ENCODE data around the gene TFCP2.
"Not testable (repeated sequence)": the region's sequence is repeated elsewhere in the genome, so short reads cannot be mapped to it uniquely, and the experiment has no call there.

TFCP2 gene, protein sequence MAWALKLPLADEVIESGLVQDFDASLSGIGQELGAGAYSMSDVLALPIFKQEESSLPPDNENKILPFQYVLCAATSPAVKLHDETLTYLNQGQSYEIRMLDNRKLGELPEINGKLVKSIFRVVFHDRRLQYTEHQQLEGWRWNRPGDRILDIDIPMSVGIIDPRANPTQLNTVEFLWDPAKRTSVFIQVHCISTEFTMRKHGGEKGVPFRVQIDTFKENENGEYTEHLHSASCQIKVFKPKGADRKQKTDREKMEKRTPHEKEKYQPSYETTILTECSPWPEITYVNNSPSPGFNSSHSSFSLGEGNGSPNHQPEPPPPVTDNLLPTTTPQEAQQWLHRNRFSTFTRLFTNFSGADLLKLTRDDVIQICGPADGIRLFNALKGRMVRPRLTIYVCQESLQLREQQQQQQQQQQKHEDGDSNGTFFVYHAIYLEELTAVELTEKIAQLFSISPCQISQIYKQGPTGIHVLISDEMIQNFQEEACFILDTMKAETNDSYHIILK

DNA sequence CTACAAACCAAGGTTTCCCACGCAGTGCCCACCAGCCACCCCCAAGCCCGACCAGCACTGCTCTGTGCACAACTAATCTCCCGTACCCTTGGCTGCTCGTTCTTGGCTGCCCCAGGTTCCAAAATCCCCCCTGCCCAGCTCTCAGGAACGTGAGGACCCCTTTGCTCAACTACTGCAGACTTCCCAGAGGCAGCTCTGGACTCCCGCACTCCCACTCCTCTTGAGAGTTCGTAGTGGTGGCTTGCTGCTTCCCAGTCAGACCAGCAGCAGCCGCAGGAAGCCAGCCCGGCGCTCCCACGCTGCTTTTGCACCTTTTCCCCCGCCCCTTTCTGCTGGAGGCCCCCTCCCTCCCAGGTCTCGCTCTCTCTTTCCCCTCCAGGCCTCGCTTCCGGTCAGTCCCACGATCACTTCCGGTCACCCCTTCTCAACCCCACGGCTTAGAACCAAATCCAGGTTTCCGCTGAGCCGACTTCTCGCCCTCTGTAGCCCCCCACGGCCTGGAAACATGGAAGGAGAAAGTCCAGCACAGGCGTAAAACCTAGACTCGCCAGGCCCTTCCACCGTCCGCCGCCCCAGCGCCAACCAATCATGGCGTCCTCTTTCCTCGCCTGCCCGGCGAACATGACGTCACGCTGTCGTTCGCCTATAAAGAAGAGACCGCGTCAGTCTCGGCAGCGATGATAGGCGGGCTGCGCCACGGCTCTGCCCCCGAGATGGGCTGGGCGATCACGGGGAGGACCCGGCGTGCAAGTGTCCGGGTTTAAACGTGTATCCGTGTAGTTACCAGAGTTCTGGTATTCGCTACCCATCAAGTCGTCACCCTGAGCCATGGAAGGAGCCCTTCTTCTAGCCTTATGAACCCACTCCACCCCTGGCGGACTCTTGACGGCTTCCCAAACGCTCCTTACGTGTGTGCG lies at the start of gene TFCP2:
TFCP2 (minus strand) TSS at position 621 of the 917 bp plus-strand sequence. CDS start 713 bp downstream, outside the sequence.
- peak; percentile 72 for DNase-seq

DNA sequence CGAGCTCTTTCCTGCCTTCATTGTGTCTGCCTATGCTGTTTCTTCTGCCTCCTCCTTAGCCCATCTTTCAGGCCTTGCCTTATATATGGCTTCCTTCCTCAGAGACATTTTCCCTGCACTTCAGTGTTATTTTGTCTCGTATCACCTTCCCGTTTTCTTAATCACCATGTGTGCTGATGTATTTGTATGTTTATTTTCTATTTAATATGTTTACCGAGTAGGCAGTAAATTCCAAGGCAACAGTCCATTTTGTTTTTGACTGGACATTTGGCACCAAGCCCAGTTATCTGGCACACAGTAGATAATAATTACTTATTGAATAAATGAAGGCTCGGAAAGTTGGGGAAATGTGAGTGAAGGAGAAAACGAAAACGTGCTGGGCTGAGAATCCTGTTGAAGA lies 49.5 kb upstream of the TFCP2 start:
- peak; percentile 14 for DNase-seq

DNA sequence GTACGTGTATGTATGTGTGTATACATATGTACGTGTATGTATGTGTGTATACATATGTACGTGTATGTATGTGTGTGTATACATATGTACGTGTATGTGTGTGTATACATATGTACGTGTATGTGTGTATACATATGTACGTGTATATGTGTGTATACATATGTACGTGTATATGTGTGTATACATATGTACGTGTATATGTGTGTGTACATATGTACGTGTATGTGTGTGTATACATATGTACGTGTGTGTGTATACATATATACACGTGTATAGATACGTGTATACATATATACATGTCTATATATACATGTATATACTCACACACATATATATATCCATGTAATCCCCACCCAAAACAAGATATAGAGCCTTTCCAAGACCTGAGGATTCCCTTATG lies 46.9 kb upstream of the TFCP2 start:
- DNase-seq, result not testable (repeated sequence)

DNA sequence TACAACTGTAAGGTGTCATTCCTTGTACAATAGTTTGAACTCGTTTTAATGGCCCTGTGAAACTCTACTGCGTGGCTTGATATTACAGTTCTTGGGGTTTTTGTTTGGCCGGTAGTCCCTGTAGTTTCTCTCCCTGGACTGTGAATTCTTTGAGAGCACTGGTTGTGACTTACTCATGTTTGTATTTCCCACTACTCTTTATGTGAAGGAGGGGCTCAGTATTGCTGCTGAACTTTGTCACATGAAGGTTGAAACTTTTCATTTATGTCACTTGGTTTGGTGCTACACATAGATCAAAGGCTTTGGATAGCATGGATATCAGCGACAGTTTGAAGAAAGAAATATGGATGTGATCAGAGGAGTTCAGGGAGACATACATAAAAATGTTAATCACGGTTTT lies 46.4 kb upstream of the TFCP2 start:
- no peak for DNase-seq

DNA sequence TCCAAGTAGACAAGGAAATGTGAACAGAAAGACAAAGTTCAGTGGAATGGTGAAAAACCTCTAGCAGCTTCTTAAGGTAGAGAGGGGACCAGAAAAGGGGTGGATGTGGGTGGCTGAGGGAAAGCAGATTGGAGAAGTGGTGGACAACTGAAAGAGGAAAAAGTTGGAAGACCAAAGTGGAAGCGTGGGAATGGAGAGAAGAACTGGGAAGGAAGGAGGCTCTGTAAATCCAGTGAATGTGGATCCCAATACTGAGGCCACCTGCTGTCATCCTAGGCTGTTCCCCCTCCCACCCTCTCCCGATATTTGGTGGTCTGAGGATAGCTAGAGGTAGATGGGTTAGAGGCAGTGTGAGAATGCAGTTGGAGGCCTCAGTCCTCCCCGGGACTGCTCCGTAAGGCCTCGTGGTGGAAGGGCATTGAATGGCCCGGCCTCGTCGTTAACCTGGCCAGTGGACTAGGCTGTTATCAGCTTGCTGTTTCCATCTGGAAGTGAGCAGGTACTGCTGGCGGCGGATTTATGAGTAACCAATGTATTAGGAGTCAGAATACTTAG lies 45.7 kb upstream of the TFCP2 start:
- DNase-seq, result no peak

DNA sequence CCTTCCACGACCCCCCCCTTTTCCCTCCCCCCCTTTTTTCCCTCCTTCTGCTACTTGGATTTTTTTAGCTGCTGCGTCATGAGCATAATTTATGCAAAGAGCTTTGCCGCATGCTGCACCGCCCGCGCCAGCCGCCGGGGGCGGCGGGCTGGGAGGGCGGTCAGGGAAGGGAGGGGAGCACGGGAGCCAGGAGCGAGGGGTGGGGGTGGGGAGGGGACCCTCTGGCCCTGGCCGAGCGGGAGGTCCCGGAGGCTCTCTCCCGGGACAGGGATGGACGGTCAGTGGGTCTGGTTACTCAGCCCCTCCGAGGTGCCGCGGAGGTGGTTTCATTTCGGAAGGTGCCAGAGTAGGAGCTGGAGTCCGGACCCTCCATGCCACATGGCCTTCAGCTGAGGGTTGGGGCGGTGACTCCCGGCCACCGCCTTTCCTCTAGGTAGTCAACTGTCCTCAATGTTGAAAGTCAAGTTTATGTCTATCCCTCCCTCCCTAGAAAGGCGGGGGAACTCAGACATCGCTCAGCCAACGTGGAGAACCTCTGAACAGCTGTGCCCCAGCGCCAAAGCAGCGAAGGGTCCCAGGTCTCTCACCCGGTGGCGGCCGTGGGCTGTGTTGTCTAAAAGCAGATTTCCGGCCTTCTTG lies 45.2 kb upstream of the TFCP2 start, which contains the start of gene POU6F1:
POU6F1 (minus strand) TSS at position 95 of the 639 bp plus-strand sequence. CDS start 11,226 bp downstream, outside the sequence.
- DNase-seq, result peak; percentile 23

DNA sequence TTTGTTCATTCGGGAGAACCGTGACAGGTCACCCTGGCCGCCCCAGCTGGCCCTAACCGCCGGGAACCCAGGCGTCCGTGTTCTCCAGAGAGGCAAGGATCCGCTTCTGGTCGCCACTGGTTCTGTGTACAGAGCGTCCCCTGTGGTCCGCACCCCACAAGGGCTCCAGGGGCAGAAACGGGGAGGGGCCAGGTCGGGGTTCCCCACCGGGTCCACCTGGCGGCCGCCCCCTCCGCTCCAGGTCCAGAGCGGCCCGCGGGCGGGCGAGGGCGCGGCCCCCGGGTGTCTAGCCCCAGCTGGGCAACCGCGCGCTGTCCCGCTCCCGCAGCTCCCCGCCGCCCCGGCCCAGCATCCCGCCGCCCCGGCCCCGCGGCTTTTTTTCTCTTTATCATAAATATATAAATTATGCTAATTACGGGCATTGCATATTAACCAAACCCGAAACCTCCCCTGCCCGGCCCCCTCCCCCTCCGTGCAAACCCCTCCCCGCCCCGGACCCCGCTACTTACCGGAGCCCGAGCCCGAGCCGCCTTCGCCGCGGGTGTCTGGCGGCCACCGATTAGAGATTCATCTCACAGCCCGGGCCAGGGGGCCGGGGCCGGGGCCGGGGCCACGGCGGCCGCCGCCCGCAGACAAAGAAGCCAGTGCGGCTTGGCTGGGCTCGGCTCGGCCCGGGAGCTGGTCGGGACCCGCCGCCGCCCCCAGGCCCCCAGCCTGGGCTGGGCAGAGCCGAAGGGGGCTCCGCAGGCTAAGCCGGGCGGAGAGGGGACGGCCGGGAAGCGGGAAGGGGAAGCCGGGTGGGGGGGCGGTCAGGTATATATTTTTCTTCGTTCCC lies 44.4 kb upstream of the TFCP2 start:
- no peak for DNase-seq

DNA sequence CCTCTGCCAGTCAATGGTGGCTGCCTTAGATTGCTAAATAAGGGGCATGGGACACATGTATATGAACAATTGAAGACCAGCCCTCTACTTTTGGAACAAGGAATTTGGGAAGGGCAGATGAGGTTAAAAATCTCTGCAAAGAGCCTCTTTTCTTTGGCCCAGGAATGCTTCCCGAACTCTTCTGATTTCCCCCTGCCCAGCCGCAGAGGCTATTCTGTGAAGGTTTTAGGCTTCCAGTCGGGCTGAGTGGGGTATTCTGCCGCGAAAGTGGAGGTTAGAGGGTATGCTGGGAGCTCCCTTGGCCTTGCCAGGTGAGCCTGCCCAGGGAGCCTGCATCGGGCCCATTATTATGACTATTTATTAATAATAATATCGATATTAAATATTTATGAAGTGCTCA lies 43.7 kb upstream of the TFCP2 start:
- DNase-seq, result no peak

DNA sequence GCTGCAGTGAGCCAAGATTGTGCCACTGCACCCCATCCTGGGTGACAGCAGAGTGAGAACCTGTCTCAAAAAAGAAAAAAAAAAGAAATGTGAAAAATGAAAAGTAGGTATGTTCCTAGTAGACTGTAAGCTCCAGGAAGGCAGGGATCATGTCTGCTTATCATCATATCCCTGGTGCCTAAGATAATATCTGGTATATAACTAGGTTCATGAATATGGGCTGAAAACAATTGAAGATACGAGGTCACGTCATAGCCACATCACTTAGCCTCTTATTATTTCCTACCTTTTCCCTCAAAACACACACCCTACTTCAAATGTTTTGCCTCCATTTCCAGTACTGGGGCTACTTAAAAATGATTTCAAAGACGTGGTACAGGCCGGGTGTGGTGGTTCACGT lies 42.0 kb upstream of the TFCP2 start:
- no peak for DNase-seq

DNA sequence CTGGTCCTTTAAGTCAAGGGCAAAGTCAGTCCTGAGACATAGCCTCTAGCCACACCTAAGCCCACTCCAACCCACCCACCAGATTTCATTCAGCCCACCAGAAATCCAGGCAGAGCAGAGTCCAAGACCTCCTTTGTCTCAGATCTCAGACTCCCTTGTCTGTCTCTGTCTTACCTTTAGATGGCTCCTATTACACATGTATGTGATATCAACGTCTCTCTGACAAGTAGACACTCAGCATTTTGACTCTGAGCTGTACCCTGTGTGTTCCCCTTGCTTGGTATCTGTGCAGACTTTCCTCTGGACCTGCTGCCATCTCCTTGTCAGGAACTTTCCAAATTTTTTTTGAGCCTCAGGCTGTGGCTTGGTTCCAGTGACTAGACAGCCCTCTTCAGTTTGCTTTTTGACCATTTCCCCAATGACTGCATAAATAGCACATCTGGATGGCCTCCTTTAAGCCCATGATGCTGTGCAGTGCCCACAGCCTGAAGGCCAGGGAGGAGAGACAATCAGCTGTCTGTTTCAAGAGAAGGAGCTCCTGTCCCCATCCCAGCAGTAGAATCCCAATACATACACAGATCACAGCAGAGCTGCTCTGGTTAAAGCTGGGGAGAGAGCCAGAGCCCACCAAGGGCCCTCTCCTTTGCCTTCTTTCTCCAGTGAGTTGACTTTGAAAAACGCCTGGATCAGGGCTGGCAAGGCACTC lies 37.9 kb upstream of the TFCP2 start:
- DNase-seq, result no peak

DNA sequence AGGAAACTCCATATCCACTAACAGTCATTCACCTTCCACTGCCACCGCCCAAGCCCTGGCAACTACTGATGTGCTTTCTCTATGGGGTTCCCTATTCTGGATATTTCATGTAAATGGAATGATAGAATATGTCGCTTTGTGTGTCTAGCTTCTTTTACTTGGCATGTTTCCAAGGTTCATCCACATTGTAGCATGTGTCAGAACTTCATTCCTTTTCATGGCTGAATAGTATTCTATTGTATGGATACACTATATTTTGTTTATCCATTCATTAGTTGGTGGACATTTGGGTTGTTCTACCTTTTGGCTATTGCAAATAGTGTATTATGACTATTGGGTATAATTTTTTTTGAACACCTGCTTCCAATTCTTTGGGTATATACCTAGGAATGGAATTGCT lies 36.3 kb upstream of the TFCP2 start:
- no peak for DNase-seq

DNA sequence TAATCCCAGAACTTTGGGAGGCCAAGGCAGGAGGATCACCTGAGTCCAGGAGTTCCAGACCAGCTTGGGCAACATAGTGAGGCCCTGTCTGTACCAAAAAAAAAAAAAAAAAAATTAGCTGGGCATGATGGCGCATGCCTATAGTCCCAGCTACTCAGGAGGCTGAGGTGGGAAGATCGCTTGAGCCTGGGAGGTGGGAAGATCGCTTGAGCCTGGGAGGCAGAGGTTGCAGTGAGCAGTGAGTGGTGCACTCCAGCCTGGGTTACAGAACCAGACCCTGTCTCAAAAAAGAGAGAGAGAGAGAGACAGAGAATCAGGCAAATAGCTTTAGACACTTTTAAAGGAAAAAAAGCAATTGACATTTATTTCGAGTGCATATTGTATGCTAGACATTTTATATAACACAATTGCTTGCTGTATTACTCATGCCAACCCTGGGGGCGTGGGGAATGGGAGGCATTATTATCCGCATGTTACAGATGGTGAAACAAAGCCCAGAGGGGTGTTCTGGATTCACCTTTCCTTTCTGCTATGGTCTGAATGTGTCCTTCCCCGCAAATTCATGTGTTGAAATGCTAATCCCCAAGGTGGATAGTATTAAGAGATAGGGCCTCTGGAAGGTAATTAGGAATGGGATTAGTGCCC lies 35.2 kb upstream of the TFCP2 start:
- DNase-seq, result no peak

DNA sequence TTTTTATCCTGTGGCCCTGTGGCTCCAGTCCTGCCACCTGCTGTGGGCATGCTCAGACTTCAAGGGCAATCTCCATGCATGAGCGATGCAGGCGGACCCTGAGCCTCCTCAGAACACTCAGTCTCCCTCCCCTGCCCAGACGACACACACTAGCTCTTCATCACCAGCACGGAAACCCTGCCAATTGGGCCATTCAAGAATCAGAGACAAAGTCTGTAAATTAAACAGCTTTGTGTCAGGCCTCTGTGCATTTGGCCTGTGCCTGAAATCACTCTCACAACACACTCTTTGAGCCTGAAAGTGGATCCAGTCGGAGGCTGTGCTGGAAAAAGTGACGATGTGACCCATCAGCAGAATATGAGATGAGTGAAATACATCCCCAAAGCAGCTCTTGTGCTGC lies 32.4 kb upstream of the TFCP2 start:
- DNase-seq, result no peak

DNA sequence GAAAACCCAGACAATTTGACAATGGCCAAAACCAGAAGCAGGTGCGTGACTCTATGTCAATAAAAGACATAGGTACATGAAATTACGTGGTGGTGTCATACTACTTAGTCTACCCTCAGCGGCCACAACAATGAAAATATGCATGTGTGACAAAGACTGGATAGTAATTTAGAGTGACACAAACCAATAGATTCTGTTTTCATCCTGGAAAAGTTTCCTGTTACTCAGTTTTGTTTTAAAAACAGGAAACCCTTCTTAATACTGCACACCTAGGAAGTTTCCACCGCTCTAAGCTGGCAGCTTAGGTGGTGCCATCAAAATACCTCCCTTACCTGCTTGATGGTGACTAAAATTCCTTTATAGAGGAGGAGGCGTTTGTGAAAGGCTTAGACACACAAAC lies 29.8 kb upstream of the TFCP2 start:
- no peak for DNase-seq

DNA sequence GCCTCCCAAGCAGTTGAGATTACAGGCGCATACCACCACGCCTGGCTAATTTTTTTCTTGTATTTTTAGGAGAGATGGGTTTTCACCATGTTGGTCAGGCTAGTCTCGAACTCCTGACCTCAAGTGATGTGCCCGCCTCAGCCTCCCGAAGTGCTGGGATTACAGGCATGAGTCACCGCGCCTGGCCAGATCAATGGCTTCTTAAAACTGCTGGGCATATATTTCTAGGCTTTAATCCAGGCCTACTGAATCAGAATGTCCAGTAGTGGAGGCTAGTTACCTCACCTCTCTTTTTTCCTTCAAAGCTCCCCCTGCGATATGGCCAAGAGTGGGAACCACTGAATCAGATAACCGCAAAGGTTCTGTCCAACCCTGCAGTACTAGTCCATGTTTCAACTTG lies 27.9 kb upstream of the TFCP2 start:
- no peak for DNase-seq

DNA sequence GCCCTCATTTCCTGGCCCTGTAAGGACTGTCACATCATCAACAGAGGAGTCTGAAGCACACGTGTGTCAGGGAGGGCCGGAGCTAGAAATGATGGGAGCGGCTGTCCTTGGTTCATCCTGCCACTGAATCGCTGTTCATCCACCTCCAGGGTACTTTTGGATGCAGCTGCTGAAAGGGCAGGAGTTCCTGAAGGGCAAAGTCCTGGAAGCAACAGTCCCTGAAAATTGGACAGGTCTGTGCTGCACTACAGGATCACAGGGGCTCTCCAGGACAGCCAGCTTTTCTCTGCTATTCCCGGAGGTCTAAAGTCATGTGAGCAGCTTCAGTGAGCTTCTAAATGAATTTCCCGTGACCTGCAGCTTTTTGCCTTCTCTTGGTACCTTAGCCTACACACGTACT lies 27.2 kb upstream of the TFCP2 start:
- DNase-seq, result no peak

DNA sequence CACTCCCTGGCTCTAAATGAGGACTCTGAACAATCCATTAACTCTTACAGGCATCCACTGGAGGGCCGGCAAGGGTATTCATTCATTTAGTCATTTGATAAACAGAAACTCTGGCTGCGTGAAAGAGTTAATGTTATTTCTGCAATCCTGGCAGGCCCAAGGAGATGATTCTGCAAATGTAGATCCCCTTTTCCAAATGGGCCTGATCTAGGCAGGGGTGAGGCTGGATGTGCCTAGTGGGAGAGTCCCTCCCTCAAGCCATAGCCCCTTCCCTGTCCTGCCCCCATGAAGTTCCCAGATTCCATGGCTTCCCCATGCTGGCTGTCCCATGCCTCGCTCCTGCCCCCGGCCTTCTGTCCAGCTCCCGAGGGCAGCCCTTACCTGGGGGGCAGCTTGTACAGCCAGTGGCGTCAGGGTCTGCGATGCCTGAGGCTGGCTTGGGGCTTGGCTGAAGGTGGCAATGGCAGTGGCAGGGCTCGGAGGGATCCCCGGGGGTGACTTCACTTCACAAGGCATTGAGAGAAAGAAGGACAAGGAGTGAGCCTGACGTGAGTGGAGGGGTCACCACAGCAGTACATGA lies 26.5 kb upstream of the TFCP2 start:
- no peak for DNase-seq

DNA sequence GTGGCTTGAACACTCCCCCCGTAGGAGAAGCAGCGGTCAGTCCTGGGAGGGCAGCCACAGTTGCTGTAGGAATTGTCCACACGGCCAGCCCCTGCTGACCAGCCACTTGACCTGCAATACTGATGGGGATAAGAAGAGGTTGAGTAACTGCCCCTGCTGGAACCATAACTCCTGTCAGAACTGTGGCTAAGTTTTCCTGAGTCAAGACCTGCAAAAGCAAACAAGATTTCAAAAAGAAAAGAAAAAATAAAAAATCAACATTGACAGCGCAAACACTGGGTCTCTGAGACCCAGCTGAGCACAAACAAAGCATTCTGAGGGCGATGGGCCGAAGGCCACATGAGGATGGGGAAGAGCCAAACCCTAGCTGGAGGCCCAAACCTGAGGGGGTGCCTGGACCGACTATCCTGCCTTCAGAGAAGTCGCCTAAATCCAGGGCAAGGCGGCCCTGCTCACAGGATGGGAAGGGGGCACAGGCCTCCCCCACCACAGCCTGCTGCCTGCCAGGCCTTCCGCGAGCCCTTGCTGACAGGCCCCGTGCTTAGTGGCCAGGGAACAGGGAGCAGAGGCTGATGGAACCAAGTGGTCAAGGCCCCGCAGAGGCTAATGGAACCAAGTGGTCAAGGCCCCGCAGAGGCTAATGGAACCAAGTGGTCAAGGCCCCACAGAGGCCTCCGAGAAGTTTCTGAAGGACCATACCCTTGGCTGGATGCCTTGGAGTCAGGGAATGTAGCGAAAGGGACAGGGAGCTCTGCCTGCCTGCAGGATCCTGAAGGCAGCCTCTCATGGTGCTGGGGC lies 25.8 kb upstream of the TFCP2 start:
- no peak for DNase-seq

Measured in NCI-H1105 treated with DMSO at 0.1 percent for 48 hours (cell line).